Stomach smooth muscle (tissue), 2 donors: ENCODE results near the gene STYXL2.
A peak's percentile ranks its signal among the peaks of the same experiment; 100 is the strongest.

Experiments
- H3K27ac ChIP-seq: one replicate; pipeline ENCODE4 v1.7.0; 2013; ENCODE audit warnings: mild to moderate bottlenecking, low read length, inconsistent platforms
- H3K27me3 ChIP-seq, 2 donors: one replicate each; pipeline ENCODE4 v1.7.0; 2013; ENCODE audit warnings: low read length in 2 of 2; ENCODE audit not compliant: insufficient read depth in 2 of 2, control insufficient read depth in 1 of 2
- H3K36me3 ChIP-seq, 2 donors: one replicate each; pipeline ENCODE4 v1.7.0; 2013; ENCODE audit warnings: low read length in 2 of 2; ENCODE audit not compliant: control insufficient read depth in 2 of 2, insufficient read depth in 2 of 2
- H3K4me1 ChIP-seq: one replicate; pipeline ENCODE4 v1.7.0; 2013; ENCODE audit warnings: low read length; ENCODE audit not compliant: control insufficient read depth, insufficient read depth
- H3K4me3 ChIP-seq, 2 donors: one replicate each; pipeline ENCODE4 v1.7.0; 2013; ENCODE audit warnings: low read length in 2 of 2
- H3K9ac ChIP-seq, 2 donors: one replicate each; pipeline ENCODE4 v1.7.0; 2013; ENCODE audit warnings: low read length in 2 of 2, mild to moderate bottlenecking in 1 of 2
- H3K9me3 ChIP-seq, 2 donors: one replicate each; pipeline ENCODE4 v1.7.0; 2013; ENCODE audit warnings: low read length in 2 of 2; ENCODE audit not compliant: control insufficient read depth in 2 of 2
- donor health status: healthy.
- donor health status: Pancreatic carcinoma.

Gene STYXL2

DNA sequence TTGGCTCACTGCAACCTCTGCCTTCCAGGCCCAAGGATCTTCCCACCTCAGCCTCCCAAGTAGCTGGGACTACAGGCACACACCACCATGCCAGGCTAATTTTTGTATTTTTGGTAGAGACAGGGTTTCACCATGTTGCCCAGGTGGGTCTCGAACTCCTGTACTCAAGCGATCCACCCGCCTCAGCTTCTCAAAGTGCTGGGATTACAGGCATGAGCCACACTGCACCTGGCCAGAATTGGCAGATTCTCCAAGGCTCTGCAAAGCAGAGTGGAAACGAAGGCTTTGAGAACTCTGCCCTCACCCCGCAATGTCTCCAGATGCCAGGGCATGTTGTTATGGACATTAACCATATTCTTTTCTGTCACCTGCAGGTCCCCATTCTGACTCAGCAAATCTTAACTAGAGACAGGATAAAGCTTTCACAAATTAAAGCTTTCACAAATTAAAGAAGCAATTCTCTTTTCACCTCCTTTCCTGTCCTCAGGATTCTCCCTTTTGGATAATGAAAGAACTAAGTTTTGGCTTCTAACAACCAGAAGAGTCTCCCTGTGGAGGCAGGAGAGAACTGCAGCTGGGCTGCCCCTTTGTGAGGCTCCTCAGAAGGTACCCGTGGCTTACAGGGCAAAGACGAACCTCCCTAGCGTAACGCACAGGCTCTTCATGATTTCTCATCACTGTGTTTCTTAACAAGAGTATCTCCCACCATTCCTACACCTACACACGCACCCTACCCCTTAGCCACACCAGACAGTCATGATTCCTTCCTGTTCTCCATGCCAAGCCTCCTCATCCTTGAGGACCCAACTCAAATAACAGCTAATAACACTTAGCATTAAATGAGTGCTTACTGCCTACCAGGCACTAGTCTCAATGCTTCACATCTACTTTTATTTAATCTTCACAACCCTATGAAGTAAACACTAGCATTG is 33.5 kb upstream of the STYXL2 start:
- no peak overlapping the region for H3K9ac ChIP-seq
- H3K4me3 ChIP-seq, result no peak overlapping the region
- no peaks in the 10 kb centered on the region for H3K36me3 ChIP-seq
- H3K4me1 ChIP-seq, result peaks cover 5% of the 10 kb centered on the region
- H3K27ac ChIP-seq, result no peak overlapping the region
- no peaks in the 10 kb centered on the region for H3K9me3 ChIP-seq
- H3K27me3 ChIP-seq, result peaks cover 5 to 11% of the 10 kb centered on the region in 2 donors

DNA sequence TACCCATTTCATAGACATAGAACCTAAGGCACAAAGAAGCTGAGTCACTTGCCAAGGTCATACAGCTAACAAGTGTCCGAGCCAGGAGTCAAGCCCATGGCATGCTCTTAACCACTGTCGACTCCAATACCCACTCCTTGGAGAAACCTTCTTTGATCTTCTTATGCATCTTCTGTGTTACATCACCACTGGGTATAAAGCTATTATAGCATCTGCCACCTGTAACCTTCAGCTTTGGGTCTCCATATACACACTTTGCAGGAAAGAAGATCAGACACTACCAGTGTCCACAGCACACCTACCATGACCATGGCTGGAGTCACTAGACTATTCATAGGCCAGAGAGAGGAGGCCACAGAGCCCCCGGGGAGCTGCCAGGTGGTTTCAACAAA is 32.8 kb upstream of the STYXL2 start:
- H3K4me1 ChIP-seq, result peaks cover 5% of the 10 kb centered on the region
- H3K9me3 ChIP-seq, result no peaks in the 10 kb centered on the region
- no peaks in the 10 kb centered on the region for H3K36me3 ChIP-seq
- peaks cover 5 to 11% of the 10 kb centered on the region in 2 donors for H3K27me3 ChIP-seq
- no peak overlapping the region for H3K4me3 ChIP-seq
- no peak overlapping the region for H3K27ac ChIP-seq
- H3K9ac ChIP-seq, result no peak overlapping the region

DNA sequence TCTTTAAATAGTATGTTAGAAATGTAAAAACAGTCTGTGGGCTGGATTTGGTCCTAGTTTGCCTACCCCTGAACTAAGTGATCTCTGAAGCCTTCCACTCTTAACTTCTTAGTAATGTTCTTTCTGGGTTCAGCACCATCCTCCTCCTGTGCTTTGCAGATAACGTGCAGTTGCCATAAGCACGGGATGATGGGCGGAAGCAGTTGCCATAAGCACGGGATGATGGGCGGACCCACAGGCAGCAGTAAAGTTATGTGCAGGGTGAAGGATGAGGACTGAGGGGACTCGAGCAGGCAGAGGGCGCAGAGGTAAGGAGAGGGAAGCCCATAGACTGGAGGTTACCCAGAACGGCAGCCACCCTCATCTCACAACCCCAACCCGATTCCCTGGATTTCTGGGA is 29.3 kb upstream of the STYXL2 start:
- no peak overlapping the region for H3K27ac ChIP-seq
- H3K27me3 ChIP-seq, result peaks cover 2 to 8% of the 10 kb centered on the region in 2 donors
- H3K36me3 ChIP-seq, result no peaks in the 10 kb centered on the region
- H3K9me3 ChIP-seq, result no peaks in the 10 kb centered on the region
- H3K4me3 ChIP-seq, result no peak overlapping the region
- no peak overlapping the region for H3K9ac ChIP-seq
- H3K4me1 ChIP-seq, result peaks cover 5% of the 10 kb centered on the region

DNA sequence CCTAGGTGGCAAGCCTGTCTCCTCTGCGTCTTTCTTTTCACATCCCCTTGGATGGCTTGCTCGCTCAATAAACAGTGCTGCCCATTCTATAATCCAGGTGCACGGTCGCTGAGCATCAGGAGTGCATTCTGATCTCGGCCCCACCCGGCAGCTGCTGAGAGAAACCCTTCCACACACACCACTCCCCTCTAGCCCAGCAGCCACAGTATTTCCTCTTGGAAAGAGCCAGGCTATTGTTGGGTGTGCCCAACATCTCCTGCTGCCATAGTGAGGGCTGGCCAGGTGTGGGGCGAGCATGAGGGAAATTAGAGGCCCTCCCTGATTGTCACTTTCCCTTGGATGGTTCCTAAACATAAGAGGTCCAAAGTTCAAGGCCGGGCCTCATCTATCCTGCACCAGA is 28.4 kb upstream of the STYXL2 start:
- Histone ChIP-seq H3K9ac (no peak overlapping the region), H3K4me3 (no peak overlapping the region), H3K9me3 (no peaks in the 10 kb centered on the region), H3K36me3 (no peaks in the 10 kb centered on the region), H3K27ac (no peak overlapping the region), H3K4me1 (peaks cover 5% of the 10 kb centered on the region), H3K27me3 (peaks cover 0 to 5% of the 10 kb centered on the region in 2 donors)

DNA sequence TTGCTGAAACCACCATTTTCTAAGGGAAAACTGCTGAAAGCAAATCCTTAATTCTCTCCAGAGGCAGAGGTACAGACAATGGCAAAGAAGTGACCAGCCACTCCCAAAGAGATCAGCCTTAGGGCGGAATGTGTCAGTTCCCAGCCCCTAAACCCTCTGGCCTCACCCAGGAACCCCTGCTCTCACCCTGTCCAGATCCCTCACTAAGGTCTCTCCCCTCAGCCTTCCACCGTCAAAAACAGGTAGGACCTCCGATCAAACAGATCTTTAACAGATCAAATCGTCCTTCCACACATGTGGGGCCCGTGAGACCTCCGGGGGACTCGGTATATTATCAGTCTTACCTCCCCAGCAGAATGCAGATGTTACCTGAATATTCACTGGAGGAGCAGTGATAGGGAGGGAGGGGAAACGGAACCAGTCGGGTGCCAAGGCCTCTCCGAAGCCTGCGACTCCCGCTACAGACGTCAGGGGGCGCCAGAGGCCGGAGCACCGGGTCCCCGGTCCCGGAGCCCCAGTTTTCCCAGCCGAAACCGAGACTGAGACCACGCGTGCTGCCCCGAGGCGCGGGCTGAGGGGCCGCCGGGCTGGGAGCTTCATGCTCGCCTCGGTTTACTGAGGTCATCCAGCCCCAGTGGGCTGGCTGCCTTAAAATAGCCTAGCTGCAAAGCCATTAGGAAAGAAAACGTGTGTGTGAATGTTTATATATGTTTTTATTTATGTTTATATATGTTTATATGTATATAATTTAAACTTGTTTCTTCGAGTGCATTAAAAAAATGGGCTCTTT is 27.3 kb upstream of the STYXL2 start:
- Histone ChIP-seq H3K4me3 (peak overlapping the region in 1 of 2 donors; percentile 59), H3K9ac (no peak overlapping the region)

DNA sequence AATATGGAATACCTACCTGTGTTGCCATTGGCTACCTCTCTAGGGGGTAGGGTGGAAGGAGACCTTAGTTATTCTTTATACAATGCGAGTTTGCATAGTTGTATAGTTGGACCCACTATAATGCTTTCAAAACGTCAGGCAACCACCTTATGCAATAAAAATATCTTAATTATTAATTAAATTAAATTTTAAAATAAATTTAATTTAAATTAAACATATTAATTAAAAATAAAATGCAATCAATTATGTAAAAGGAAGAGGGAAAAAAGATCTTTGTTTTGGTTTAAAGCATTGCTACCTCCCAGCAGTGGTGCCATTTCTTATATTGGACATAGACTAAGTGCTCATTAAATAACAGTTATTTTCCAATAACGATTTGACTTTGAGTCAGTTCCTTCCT is 26.0 kb upstream of the STYXL2 start:
- Histone ChIP-seq H3K4me1 (peaks cover 5% of the 10 kb centered on the region), H3K36me3 (no peaks in the 10 kb centered on the region), H3K9ac (no peak overlapping the region), H3K9me3 (no peaks in the 10 kb centered on the region), H3K27ac (no peak overlapping the region), H3K27me3 (peaks cover 0 to 3% of the 10 kb centered on the region in 2 donors), H3K4me3 (no peak overlapping the region)

More for the DNA sequence above, 27.3 kb upstream of the STYXL2 start:
- H3K4me1 ChIP-seq, result peaks cover 5% of the 10 kb centered on the region
- H3K36me3 ChIP-seq, result no peaks in the 10 kb centered on the region
- no peaks in the 10 kb centered on the region for H3K9me3 ChIP-seq
- peaks cover 0 to 3% of the 10 kb centered on the region in 2 donors for H3K27me3 ChIP-seq
- no peak overlapping the region for H3K27ac ChIP-seq

DNA sequence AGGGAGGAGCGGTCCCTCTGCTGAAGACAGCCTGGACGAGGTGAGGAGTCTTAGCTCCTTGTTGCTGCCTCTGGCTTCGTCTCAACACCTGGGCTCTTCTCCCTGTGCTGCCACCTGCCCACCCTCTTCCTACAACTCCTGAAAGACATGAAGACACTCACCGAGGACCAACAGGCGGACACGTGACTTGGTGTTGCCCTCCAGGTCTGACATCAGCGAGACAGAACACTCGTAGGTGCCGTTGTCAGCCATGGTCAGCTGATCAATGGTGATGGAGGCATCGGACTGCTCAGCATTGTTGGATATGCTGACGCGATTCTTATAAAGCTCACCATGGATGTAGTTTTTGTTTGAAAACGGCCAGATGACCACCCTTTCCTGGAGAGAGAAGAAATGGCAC is 25.1 kb upstream of the STYXL2 start:
- Histone ChIP-seq H3K4me3 (no peak overlapping the region), H3K9ac (no peak overlapping the region), H3K27ac (no peak overlapping the region), H3K27me3 (peaks cover 0 to 3% of the 10 kb centered on the region in 2 donors), H3K36me3 (no peaks in the 10 kb centered on the region), H3K9me3 (no peaks in the 10 kb centered on the region), H3K4me1 (peaks cover 5% of the 10 kb centered on the region)

DNA sequence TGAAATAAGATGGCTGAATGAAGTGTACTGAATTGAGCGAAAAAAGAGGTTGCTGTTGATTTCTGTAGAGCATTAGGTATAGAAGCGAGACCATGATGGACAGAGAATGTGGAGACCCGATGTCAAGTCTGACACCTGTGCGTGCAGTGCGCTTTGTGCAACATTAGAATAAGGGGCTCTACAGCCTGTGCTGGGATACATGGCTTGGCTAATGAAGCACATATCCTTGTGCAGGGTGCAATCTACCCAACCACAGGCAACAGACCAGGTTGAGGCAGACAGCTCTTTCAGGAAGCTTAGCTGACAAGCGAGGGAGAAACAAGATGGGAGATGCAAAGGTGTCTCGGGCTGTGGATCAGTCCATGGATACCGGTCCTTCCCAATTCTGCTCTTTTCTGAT is 22.6 kb upstream of the STYXL2 start:
- no peaks in the 10 kb centered on the region for H3K27me3 ChIP-seq
- H3K9ac ChIP-seq, result no peak overlapping the region
- no peaks in the 10 kb centered on the region for H3K36me3 ChIP-seq
- no peaks in the 10 kb centered on the region for H3K9me3 ChIP-seq
- peaks cover 5% of the 10 kb centered on the region for H3K4me1 ChIP-seq
- H3K4me3 ChIP-seq, result no peak overlapping the region
- no peak overlapping the region for H3K27ac ChIP-seq

DNA sequence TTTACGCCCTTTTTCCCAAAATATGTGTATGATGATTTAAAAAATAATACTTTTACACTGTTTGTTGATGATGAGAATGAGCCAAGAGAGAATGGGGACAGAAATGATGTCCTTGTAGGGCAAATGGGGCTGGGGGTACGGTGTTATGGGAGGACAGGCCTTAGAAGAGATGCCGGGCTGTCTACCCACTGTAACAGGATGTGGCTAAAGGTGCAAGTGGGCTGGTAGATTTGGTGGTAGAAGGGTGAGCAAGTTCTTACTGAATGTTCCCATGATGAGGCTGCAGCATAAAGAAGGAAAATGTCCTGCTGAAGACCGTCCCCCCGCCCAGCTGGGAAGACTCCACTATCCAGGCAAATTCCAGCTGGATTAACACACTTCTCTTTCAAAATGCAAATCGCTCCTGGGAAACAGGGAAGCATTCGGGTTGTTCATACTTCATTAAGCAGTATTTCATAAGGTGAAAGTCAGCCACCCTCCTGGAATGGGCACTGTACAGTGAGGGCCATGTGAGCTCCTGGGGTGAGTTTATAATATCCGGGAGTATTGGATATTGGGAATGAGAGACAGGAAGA is 17.7 kb upstream of the STYXL2 start:
- H3K4me3 ChIP-seq, result no peak overlapping the region
- H3K36me3 ChIP-seq, result no peaks in the 10 kb centered on the region
- H3K4me1 ChIP-seq, result no peaks in the 10 kb centered on the region
- H3K27me3 ChIP-seq, result peaks cover 0 to 2% of the 10 kb centered on the region in 2 donors
- no peak overlapping the region for H3K27ac ChIP-seq
- no peak overlapping the region for H3K9ac ChIP-seq
- no peaks in the 10 kb centered on the region for H3K9me3 ChIP-seq

DNA sequence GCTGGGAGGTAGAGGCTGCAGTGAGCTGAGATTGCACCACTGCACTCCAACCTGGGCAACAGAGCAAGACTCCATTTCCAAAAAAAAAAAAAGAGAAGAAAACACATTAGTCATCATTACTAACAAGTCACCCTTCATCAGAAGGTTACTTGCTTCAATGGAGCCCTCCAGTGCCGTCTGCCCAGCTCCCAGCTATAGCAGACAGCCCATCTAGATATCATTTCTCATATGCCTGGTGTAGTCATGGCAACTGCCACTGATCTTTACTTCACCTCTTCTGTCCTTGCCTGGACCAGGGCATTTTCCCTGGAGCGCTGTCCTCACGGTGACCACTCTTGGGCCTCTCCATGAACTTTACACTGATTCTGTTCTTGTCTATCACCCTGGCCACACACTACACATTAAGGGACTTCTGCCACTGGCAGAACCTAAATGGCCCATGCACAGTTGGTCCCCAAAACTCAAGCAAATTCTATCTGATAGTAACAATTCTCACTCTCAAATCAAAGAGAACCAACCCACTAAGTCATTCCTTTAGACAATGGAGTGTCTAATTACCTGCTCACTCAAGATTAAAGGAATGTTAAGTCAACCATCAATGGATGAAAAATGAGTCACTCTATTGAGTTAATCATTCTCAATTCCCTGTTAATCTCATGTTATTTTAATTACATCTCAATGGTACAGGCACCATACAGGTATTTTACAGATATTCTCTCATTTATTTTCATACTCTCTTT is 16.6 kb upstream of the STYXL2 start:
- no peak overlapping the region for H3K9ac ChIP-seq
- H3K9me3 ChIP-seq, result no peaks in the 10 kb centered on the region
- no peaks in the 10 kb centered on the region for H3K36me3 ChIP-seq
- H3K27ac ChIP-seq, result no peak overlapping the region
- peaks cover 0 to 3% of the 10 kb centered on the region in 2 donors for H3K27me3 ChIP-seq
- H3K4me1 ChIP-seq, result no peaks in the 10 kb centered on the region
- H3K4me3 ChIP-seq, result no peak overlapping the region
